ENCODE results near the gene CDH2.

DNA sequence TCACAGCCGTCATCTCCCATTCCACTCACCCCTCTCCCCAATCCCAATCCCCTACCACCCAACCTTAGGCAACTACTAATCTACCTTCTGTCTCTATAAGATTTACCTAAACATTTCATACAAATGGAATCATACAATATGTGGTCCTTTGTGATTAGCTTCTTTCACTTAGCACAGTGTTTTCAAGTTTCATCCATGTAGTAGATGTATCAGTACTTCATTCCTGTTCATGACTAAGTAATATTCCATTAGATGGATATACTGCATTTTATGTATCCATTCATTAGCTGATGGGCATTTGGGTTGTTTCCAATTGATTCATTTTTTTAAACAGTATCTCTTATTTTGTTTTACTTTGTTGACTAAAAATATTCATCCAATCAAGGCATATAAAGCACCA lies 109.6 kb downstream of the CDH2 start:
- TF ChIP-seq, protein P1, sequence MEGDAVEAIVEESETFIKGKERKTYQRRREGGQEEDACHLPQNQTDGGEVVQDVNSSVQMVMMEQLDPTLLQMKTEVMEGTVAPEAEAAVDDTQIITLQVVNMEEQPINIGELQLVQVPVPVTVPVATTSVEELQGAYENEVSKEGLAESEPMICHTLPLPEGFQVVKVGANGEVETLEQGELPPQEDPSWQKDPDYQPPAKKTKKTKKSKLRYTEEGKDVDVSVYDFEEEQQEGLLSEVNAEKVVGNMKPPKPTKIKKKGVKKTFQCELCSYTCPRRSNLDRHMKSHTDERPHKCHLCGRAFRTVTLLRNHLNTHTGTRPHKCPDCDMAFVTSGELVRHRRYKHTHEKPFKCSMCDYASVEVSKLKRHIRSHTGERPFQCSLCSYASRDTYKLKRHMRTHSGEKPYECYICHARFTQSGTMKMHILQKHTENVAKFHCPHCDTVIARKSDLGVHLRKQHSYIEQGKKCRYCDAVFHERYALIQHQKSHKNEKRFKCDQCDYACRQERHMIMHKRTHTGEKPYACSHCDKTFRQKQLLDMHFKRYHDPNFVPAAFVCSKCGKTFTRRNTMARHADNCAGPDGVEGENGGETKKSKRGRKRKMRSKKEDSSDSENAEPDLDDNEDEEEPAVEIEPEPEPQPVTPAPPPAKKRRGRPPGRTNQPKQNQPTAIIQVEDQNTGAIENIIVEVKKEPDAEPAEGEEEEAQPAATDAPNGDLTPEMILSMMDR (conservative IDR thresholded peaks at IDR 0.05 in 1 of 2, IDR thresholded peaks at IDR 0.05 in 1 of 2; ENCODE audit: low read depth in 1 of 2, low read length in 2 of 2): no peak
- TF ChIP-seq EZH2 (IDR thresholded peaks at IDR 0.05; ENCODE audit: low read length, missing control alignments): no peak
